H1 (cell line): Measurements from ENCODE around the gene SLC16A6. TPM values are rescaled to one million over a fixed set of nuclear protein-coding genes. Genes with fewer than 3 reads are reported as not detected.

Experiments
- CTCF ChIA-PET: fragments of 300-600 bp; sonication (Branson Sonifier 250); formaldehyde crosslinking; loops from one replicate; lab custom pipeline; 2021; ENCODE audit not compliant: partially characterized antibody; lab: Charles Lee
- POLR2A ChIA-PET: fragments of 300-600 bp; sonication (Branson Sonifier 250); formaldehyde crosslinking; loops from one replicate; lab custom pipeline; 2021; ENCODE audit warnings: inconsistent platforms; ENCODE audit not compliant: partially characterized antibody; lab: Charles Lee
- DNase-seq, 2 experiments: peaks; one replicate each; pipeline versions ENCODE4 v3.0.0 to v3.0.0-alpha.2; 2010 to 2022; ENCODE audit warnings: low spot score in 2 of 2, low read depth in 1 of 2, mixed read lengths in 1 of 2
- FAIRE-seq: peaks from 2 replicates; lab custom pipeline; 2011; peaks lifted over from hg19 to GRCh38; lab: Jason Lieb, UNC
- H2AFZ ChIP-seq: 2 replicates; pipeline ENCODE4 v1.8.1; 2012; ENCODE audit warnings: low read length, inconsistent platforms
- H2AK5ac ChIP-seq: 2 replicates; pipeline ENCODE4 v1.6.1; 2013; ENCODE audit warnings: low read depth, low read length
- H2BK120ac ChIP-seq: replicated peaks from 2 replicates; pipeline ENCODE3; 2013; ENCODE audit warnings: low read depth, low read length, inconsistent platforms
- H2BK12ac ChIP-seq: 2 replicates; pipeline ENCODE4 v1.6.1; 2013; ENCODE audit warnings: low read depth, low read length
- H2BK15ac ChIP-seq: 2 replicates; pipeline ENCODE4 v1.6.1; 2013; ENCODE audit warnings: low read length
- H2BK20ac ChIP-seq: 2 replicates; pipeline ENCODE4 v1.6.1; 2013; ENCODE audit warnings: low read length
- H2BK5ac ChIP-seq: 2 replicates; pipeline ENCODE4 v1.6.1; 2013; ENCODE audit warnings: low read depth, low read length
- H3K14ac ChIP-seq: 2 replicates; pipeline ENCODE4 v1.6.1; 2013; ENCODE audit warnings: inconsistent platforms; ENCODE audit not compliant: insufficient read length
- H3K18ac ChIP-seq: 2 replicates; pipeline ENCODE4 v1.6.1; 2013; ENCODE audit warnings: low read length; ENCODE audit errors: extremely low read depth
- H3K23ac ChIP-seq: 2 replicates; pipeline ENCODE4 v1.6.1; 2013; ENCODE audit warnings: inconsistent platforms; ENCODE audit not compliant: insufficient read length
- H3K23me2 ChIP-seq: 2 replicates; pipeline ENCODE4 v1.6.1; 2013; ENCODE audit warnings: low read depth, low read length
- H3K27ac ChIP-seq: 2 replicates; pipeline ENCODE4 v1.6.1; 2011; ENCODE audit warnings: low read depth, low read length, inconsistent platforms
- H3K27me3 ChIP-seq, 4 experiments: replicated peaks in 1 of 4; 1 replicate in 1 of 4; 2 replicates in 3 of 4; pipeline versions ENCODE4 v1.6.1 to v1.8.1; 2011 to 2013; ENCODE audit warnings: low read length in 3 of 4, mild to moderate bottlenecking in 3 of 4, inconsistent platforms in 2 of 4, mixed read lengths in 2 of 4, moderate library complexity in 1 of 4; ENCODE audit not compliant: control insufficient read depth in 3 of 4, insufficient read depth in 3 of 4; ENCODE audit errors: extremely low read depth in 1 of 4
- H3K36me3 ChIP-seq, 4 experiments: 2 replicates each; pipeline versions ENCODE4 v1.6.1 to v1.8.1; 2011 to 2013; ENCODE audit warnings: mild to moderate bottlenecking in 4 of 4, low read length in 3 of 4, moderate library complexity in 2 of 4, control low read depth in 1 of 4, inconsistent platforms in 1 of 4; ENCODE audit not compliant: insufficient read depth in 4 of 4, control insufficient read depth in 2 of 4
- H3K4ac ChIP-seq: replicated peaks from 2 replicates; pipeline ENCODE3; 2013; ENCODE audit warnings: low read length, low read depth, mixed read lengths, inconsistent platforms; ENCODE audit not compliant: insufficient read length
- H3K4me1 ChIP-seq, 4 experiments: replicated peaks in 1 of 4; 1 replicate in 1 of 4; 2 replicates in 3 of 4; pipeline versions ENCODE4 v1.6.1 to v1.8.1; 2011 to 2013; ENCODE audit warnings: low read length in 3 of 4, inconsistent platforms in 2 of 4, mixed read lengths in 1 of 4; ENCODE audit not compliant: insufficient read depth in 4 of 4, control insufficient read depth in 3 of 4
- H3K4me2 ChIP-seq, 2 experiments: 2 replicates each; pipeline versions ENCODE4 v1.6.1 to v1.8.1; 2011 to 2013; ENCODE audit warnings: low read depth in 2 of 2, low read length in 2 of 2, control low read depth in 1 of 2, inconsistent platforms in 1 of 2, mild to moderate bottlenecking in 1 of 2; ENCODE audit not compliant: insufficient read depth in 1 of 2
- H3K4me3 ChIP-seq, 4 experiments: fragments of 200-600, 300-600 bp in 1 of 4; sonication (generic), shearing (Covaris generic), sonication (Bioruptor Twin) in 1 of 4; 2 replicates each; pipeline versions ENCODE4 v1.5.1 to v1.8.1; 2011 to 2016; ENCODE audit warnings: low read length in 4 of 4, low read depth in 3 of 4, control low read depth in 2 of 4, inconsistent platforms in 2 of 4, mild to moderate bottlenecking in 2 of 4, mixed read lengths in 1 of 4, moderate library complexity in 1 of 4; ENCODE audit not compliant: insufficient read depth in 2 of 4; ENCODE audit errors: extremely low read depth in 1 of 4
- H3K56ac ChIP-seq: replicated peaks from 2 replicates; pipeline ENCODE3; 2013; ENCODE audit warnings: low read depth, mild to moderate bottlenecking, mixed read lengths, low read length, inconsistent platforms; ENCODE audit not compliant: insufficient read length
- H3K79me1 ChIP-seq: 2 replicates; pipeline ENCODE4 v1.6.1; 2013; ENCODE audit warnings: low read depth, low read length, control low read depth
- H3K79me2 ChIP-seq, 2 experiments: 2 replicates each; pipeline versions ENCODE4 v1.6.1 to v1.8.1; 2012 to 2013; ENCODE audit warnings: low read length in 2 of 2, mild to moderate bottlenecking in 2 of 2, inconsistent platforms in 1 of 2; ENCODE audit not compliant: insufficient read depth in 2 of 2, control insufficient read depth in 1 of 2
- H3K9ac ChIP-seq, 4 experiments: replicated peaks in 1 of 4; 1 replicate in 1 of 4; 2 replicates in 3 of 4; pipeline versions ENCODE4 v1.6.1 to v1.8.1; 2011 to 2013; ENCODE audit warnings: low read depth in 3 of 4, low read length in 3 of 4, control low read depth in 2 of 4, mild to moderate bottlenecking in 2 of 4, moderate library complexity in 2 of 4, inconsistent platforms in 1 of 4; ENCODE audit errors: extremely low read depth in 1 of 4
- H3K9me3 ChIP-seq, 2 experiments: 2 replicates each; pipeline versions ENCODE4 v1.6.1 to v1.8.1; 2012 to 2013; ENCODE audit warnings: mild to moderate bottlenecking in 2 of 2, moderate library complexity in 2 of 2, control low read depth in 1 of 2, inconsistent platforms in 1 of 2, low read depth in 1 of 2, low read length in 1 of 2, mixed read lengths in 1 of 2; ENCODE audit not compliant: insufficient read depth in 2 of 2
- H4K20me1 ChIP-seq, 2 experiments: replicated peaks in 1 of 2; 2 replicates each; pipeline versions ENCODE3 to v1.8.1; 2011 to 2013; ENCODE audit warnings: inconsistent platforms in 2 of 2, low read length in 2 of 2, mild to moderate bottlenecking in 1 of 2; ENCODE audit not compliant: insufficient read depth in 2 of 2, control insufficient read depth in 1 of 2
- H4K5ac ChIP-seq: 2 replicates; pipeline ENCODE4 v1.6.1; 2013; ENCODE audit warnings: low read length, low read depth, mixed read lengths, inconsistent platforms; ENCODE audit not compliant: insufficient read length
- H4K8ac ChIP-seq: 2 replicates; pipeline ENCODE4 v1.8.0; 2013; ENCODE audit warnings: mild to moderate bottlenecking, moderate library complexity, low read length, inconsistent platforms; ENCODE audit not compliant: insufficient read depth; ENCODE audit errors: extremely low read depth
- H4K91ac ChIP-seq: replicated peaks from 2 replicates; pipeline ENCODE3; 2013; ENCODE audit warnings: low read length, mixed read lengths, inconsistent platforms; ENCODE audit not compliant: insufficient read length
- CHD1 ChIP-seq: IDR thresholded peaks from 2 replicates; pipeline ENCODE4 v1.6.1; 2012; ENCODE audit warnings: low read depth, low read length, improper control_type of control experiment
- CHD2 ChIP-seq: IDR thresholded peaks from 2 replicates; pipeline ENCODE4 v1.6.1; 2012; ENCODE audit warnings: low read length, improper control_type of control experiment
- CREB1 ChIP-seq: IDR thresholded peaks from 2 replicates; pipeline ENCODE4 v1.6.1; 2012; ENCODE audit warnings: inconsistent platforms
- GTF2F1 ChIP-seq: IDR thresholded peaks from 2 replicates; pipeline ENCODE4 v1.6.1; 2012; ENCODE audit warnings: low read depth, low read length, improper control_type of control experiment, borderline replicate concordance
- JUND ChIP-seq: IDR thresholded peaks from 2 replicates; pipeline ENCODE4 v1.6.1; 2011; ENCODE audit warnings: mild to moderate bottlenecking, improper control_type of control experiment, low read length
- KDM5A ChIP-seq: fragments of 200-600 bp; IDR thresholded peaks from 2 replicates; pipeline ENCODE4 v1.7.1; 2012; ENCODE audit warnings: mild to moderate bottlenecking, low read length, inconsistent platforms, mixed read lengths
- NRF1 ChIP-seq: IDR thresholded peaks from 2 replicates; pipeline ENCODE4 v1.6.1; 2011; ENCODE audit warnings: mild to moderate bottlenecking, low read depth, low read length, improper control_type of control experiment
- POLR2AphosphoS5 ChIP-seq: IDR thresholded peaks from 2 replicates; pipeline ENCODE4 v1.6.1; 2011; ENCODE audit warnings: low read depth, low read length
- RFX5 ChIP-seq: IDR thresholded peaks from 2 replicates; pipeline ENCODE4 v1.6.1; 2011; ENCODE audit warnings: low read depth, low read length, improper control_type of control experiment, borderline replicate concordance
- SAP30 ChIP-seq: fragments of 300-600 bp; sonication (generic); IDR thresholded peaks from 2 replicates; pipeline ENCODE4 v1.7.1; 2012; ENCODE audit warnings: low read length, moderate library complexity, mild to moderate bottlenecking, inconsistent platforms; ENCODE audit not compliant: insufficient read depth, insufficient replicate concordance
- SIRT6 ChIP-seq: IDR thresholded peaks from one replicate; pipeline ENCODE4 v1.7.1; 2012; ENCODE audit warnings: low read length, inconsistent platforms
- SRF ChIP-seq: IDR thresholded peaks from 2 replicates; pipeline ENCODE4 v1.6.1; 2011; ENCODE audit warnings: mild to moderate bottlenecking, low read depth, low read length, moderate library complexity
- TBP ChIP-seq: IDR thresholded peaks from 2 replicates; pipeline ENCODE4 v1.6.1; 2011; ENCODE audit warnings: low read depth, low read length, improper control_type of control experiment
- WGBS, 2 experiments: shearing (Covaris generic) in 1 of 2; methylation state at CpG; one replicate each; pipeline versions ENCODE4 v1.1.6 to v1.1.7; 2013 to 2015; ENCODE audit warnings: low lambda C conversion rate in 2 of 2, mixed read lengths in 2 of 2, inconsistent platforms in 1 of 2, low coverage in 1 of 2, missing lambda C conversion rate in 1 of 2; ENCODE audit not compliant: insufficient replicate concordance in 2 of 2, insufficient coverage in 1 of 2, insufficient read length in 1 of 2; ENCODE audit errors: extremely low coverage in 1 of 2, missing lambda C conversion rate in 1 of 2; 5-methylcytosine and 5-hydroxymethylcytosine counted together
- polyA plus RNA-seq, 7 experiments: library from polyadenylated mRNA; depleted of rRNA in 3 of 7; stranded (reverse) in 5 of 7; unstranded in 2 of 7; fragments of >200 nt in 5 of 7; fragments of 200-250 nt in 2 of 7; gene quantifications; 1 replicate in 5 of 7; 2 replicates in 1 of 7; 4 replicates in 1 of 7; pipeline versions ENCODE4 v1.2.1 to v1.2.3, GENCODE V29; 2011 to 2013; ENCODE audit warnings: missing spikeins in 2 of 7, mixed read lengths in 2 of 7
- total RNA-seq: library from RNA; stranded (reverse); fragmentation: NEBNext Ultra II Directional; extraction: Animal tissue kit (Norgen Biotek cat#: 25700); gene quantifications from 2 replicates; pipeline ENCODE4 v1.2.1, GENCODE V29; 2021
- TF ChIP-seq, protein P1 (sequence below): IDR thresholded peaks from 2 replicates; pipeline ENCODE4 v1.6.1; 2012; ENCODE audit warnings: inconsistent platforms

SLC16A6 gene
- total and polyA plus RNA-seq, 2 of the 8 experiments (the other 6 are each of a cell fraction or from before 2014, with no cell fraction given): 0.17 to 0.22 TPM

DNA sequence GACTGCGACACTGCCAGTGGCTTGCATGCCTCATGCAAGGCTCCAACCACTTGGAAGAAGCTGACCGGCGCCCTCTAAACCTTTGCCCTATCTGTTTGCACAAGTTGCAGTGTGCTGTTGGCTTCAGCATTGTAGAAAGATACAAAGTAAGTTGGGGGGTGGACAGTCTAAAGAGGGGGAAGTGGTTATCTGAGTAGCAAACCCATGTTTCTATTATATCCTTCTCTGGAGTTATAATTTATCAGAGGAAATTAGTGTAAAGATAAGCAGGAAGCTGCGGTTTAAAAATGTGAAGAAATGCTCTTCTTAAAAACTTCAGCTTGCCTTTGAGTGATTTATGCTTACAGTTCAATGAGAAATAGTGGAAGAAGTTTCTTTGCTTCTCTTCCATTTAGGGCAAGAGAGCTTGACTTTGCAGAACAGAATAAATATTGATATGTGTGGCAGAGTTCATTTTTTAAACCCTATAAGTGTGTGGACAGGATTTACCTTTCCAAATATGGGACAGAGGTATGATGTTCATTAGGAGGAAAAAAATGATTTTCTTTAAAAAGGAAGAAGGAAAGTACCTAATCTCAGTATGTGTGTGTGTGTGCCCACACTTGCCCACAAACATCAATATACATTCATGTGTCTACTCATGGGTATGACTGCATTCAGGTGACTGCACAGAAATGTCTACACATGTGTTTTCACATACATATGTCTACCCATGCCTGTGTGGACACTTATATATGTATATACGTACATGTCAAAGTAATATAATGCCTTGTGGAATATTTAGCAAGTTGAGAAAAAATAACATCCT is 35.0 kb downstream of the SLC16A6 start:
- WGBS, 2 experiments: 88% methylated on average over 5 of the region's 5 CpGs; no CpG with 5 or more reads in 1 of the 2 experiments
- Histone ChIP-seq H2BK5ac (no peak overlapping the region), H3K23ac (no peak overlapping the region), H3K4me1 (peaks cover 0 to 8% (median 4%) of the 10 kb centered on the region in 4 experiments; a peak in 3 of 7 replicates), H3K14ac (no peak overlapping the region), H3K56ac (no peak overlapping the region), H3K27me3 (0 out of 7 replicates have a peak, but pooled peaks cover 0 to 3% (median 0%) of the 10 kb centered on the region in 4 experiments), H3K4me3 (no peak overlapping the region), H4K5ac (no peak overlapping the region), H3K18ac (no peak overlapping the region), H3K79me2 (no peaks in the 10 kb centered on the region), H3K9ac (no peak overlapping the region), H4K8ac (no peak overlapping the region), H3K23me2 (no peaks in the 10 kb centered on the region), H3K36me3 (peaks cover 0 to 28% (median 1%) of the 10 kb centered on the region in 4 experiments; a peak in 4 of 8 replicates), H3K79me1 (no peaks in the 10 kb centered on the region), H2AFZ (no peak overlapping the region), H2BK15ac (no peak overlapping the region), H4K20me1 (no peaks in the 10 kb centered on the region), H2BK12ac (no peak overlapping the region), H3K9me3 (no peaks in the 10 kb centered on the region), H4K91ac (no peak overlapping the region), H2BK20ac (no peak overlapping the region), H2BK120ac (no peak overlapping the region), H2AK5ac (no peak overlapping the region), H3K27ac (no peak overlapping the region), H3K4me2 (no peak overlapping the region), H3K4ac (no peak overlapping the region)
- FAIRE-seq: no peak
- ChIA-PET CTCF (no interaction called here), POLR2A (no interaction called here)
- no peak for DNase-seq
- TF ChIP-seq CHD1 (no peak), CREB1 (no peak), TBP (no peak), SRF (no peak), SAP30 (no peak), RFX5 (no peak), POLR2AphosphoS5 (no peak), JUND (no peak), NRF1 (no peak), CHD2 (no peak), GTF2F1 (no peak), SIRT6 (no peak), KDM5A (no peak)
- TF ChIP-seq, protein P1, sequence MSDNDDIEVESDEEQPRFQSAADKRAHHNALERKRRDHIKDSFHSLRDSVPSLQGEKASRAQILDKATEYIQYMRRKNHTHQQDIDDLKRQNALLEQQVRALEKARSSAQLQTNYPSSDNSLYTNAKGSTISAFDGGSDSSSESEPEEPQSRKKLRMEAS: no peak
